GM20431 (cell line): ENCODE measurements around the gene KLF15.

Experiments used
- in situ Hi-C: fragments of 300-500 bp; cut with MseI, MboI; formaldehyde crosslinking; loops from one replicate; pipeline ENCODE4 v1.15.0; 2020; ENCODE audit warnings: low sequenced_read_pairs; ENCODE audit not compliant: unreplicated experiment

KLF15 gene

GRCh38 chr3:126390751-126391150 is 33.5 kb upstream of the KLF15 start:
- in situ Hi-C loops: loop anchor here (10.0 kb wide), 1 partner anchor 256 kb away; no protein-coding TSS in a partner anchor

GRCh38 chr3:126390201-126390600 is 33.0 kb upstream of the KLF15 start:
- in situ Hi-C loops: loop anchor here (10.0 kb wide), 1 partner anchor 255 kb away; no protein-coding TSS in a partner anchor

GRCh38 chr3:126389794-126390146 is 32.6 kb upstream of the KLF15 start:
- in situ Hi-C loops: loop anchor here (10.0 kb wide), 1 partner anchor 255 kb away; no protein-coding TSS in a partner anchor

- in situ Hi-C loops: no loop called here
Measured at GRCh38 chr3:126389112-126389793, 32.0 kb upstream of the KLF15 start.

GRCh38 chr3:126381966-126382365 is 24.8 kb upstream of the KLF15 start:
- in situ Hi-C loops: no loop called here

- in situ Hi-C loops: no loop called here
Measured at GRCh38 chr3:126380011-126380768, 23.0 kb upstream of the KLF15 start.

GRCh38 chr3:126378341-126378751 is 21.1 kb upstream of the KLF15 start:
- in situ Hi-C loops: no loop called here

- in situ Hi-C loops: no loop called here
Measured at GRCh38 chr3:126377211-126377610, 20.0 kb upstream of the KLF15 start.

- in situ Hi-C loops: no loop called here
Measured at GRCh38 chr3:126376444-126376843, 19.2 kb upstream of the KLF15 start.

GRCh38 chr3:126375835-126376331 is 18.7 kb upstream of the KLF15 start:
- in situ Hi-C loops: no loop called here

GRCh38 chr3:126373682-126374601 is 16.7 kb upstream of the KLF15 start:
- in situ Hi-C loops: no loop called here

GRCh38 chr3:126373146-126373613 is 16.0 kb upstream of the KLF15 start:
- in situ Hi-C loops: no loop called here

GRCh38 chr3:126372413-126373145 is 15.4 kb upstream of the KLF15 start:
- in situ Hi-C loops: no loop called here

GRCh38 chr3:126371096-126371705 is 14.0 kb upstream of the KLF15 start:
- in situ Hi-C loops: no loop called here

GRCh38 chr3:126370606-126371005 is 13.4 kb upstream of the KLF15 start:
- in situ Hi-C loops: no loop called here

- in situ Hi-C loops: no loop called here
Measured at GRCh38 chr3:126370055-126370454, 12.8 kb upstream of the KLF15 start.

GRCh38 chr3:126369490-126369889 is 12.3 kb upstream of the KLF15 start:
- in situ Hi-C loops: no loop called here

GRCh38 chr3:126367316-126367805 is 10.2 kb upstream of the KLF15 start:
- in situ Hi-C loops: no loop called here
